Endothelial cell (in vitro differentiated cells): ENCODE measurements around the gene GRIK5. TPM values are rescaled to one million over a fixed set of nuclear protein-coding genes. Genes with fewer than 3 reads are reported as not detected.
A peak's percentile ranks its signal among the peaks of the same experiment; 100 is the strongest.

Source experiments
- DNase-seq: peaks from one replicate; pipeline ENCODE4 v3.0.0; 2021; ENCODE audit warnings: low spot score
- H3K27ac Mint-ChIP-seq: one replicate; pipeline ENCODE4 v1.8.0; 2021; ENCODE audit warnings: mixed read lengths, inconsistent platforms; ENCODE audit not compliant: unreplicated experiment
- H3K27me3 Mint-ChIP-seq: one replicate; pipeline ENCODE4 v1.8.0; 2021; ENCODE audit warnings: mild to moderate bottlenecking, moderate library complexity, mixed read lengths, inconsistent platforms; ENCODE audit not compliant: unreplicated experiment
- H3K36me3 Mint-ChIP-seq: one replicate; pipeline ENCODE4 v1.8.0; 2021; ENCODE audit warnings: mild to moderate bottlenecking, low read depth, mixed read lengths, inconsistent platforms; ENCODE audit not compliant: unreplicated experiment
- H3K4me1 Mint-ChIP-seq: one replicate; pipeline ENCODE4 v1.8.0; 2021; ENCODE audit warnings: mild to moderate bottlenecking, mixed read lengths, inconsistent platforms; ENCODE audit not compliant: unreplicated experiment
- H3K4me3 Mint-ChIP-seq: one replicate; pipeline ENCODE4 v1.8.0; 2021; ENCODE audit warnings: mild to moderate bottlenecking, mixed read lengths, inconsistent platforms; ENCODE audit not compliant: unreplicated experiment
- H3K9me3 Mint-ChIP-seq: one replicate; pipeline ENCODE4 v1.8.0; 2021; ENCODE audit warnings: mixed read lengths, inconsistent platforms; ENCODE audit not compliant: unreplicated experiment
- total RNA-seq: library from RNA; stranded (reverse); fragmentation: NEBNext Ultra II Directional; extraction: Animal tissue kit (Norgen Biotek cat#: 25700); gene quantifications from one replicate; pipeline ENCODE4 v1.2.1, GENCODE V29; 2021; ENCODE audit not compliant: unreplicated experiment
- TF ChIP-seq, protein P1 (sequence below): fragments of 200-600 bp; sonication (generic); IDR thresholded peaks from one replicate; pipeline ENCODE4 v1.5.0; 2021; ENCODE audit warnings: antibody characterized with exemption; ENCODE audit not compliant: unreplicated experiment

GRIK5 gene
- total RNA-seq, 1 donor from 2014 or later, result 18.4 TPM

- Mint-ChIP-seq H3K36me3 (peaks cover under 1% of the 10 kb centered on the region), H3K9me3 (no peaks in the 10 kb centered on the region), H3K27ac (no peak overlapping the region), H3K27me3 (no peaks in the 10 kb centered on the region), H3K4me1 (peaks cover 10% of the 10 kb centered on the region), H3K4me3 (no peak overlapping the region)
- TF ChIP-seq, protein P1, sequence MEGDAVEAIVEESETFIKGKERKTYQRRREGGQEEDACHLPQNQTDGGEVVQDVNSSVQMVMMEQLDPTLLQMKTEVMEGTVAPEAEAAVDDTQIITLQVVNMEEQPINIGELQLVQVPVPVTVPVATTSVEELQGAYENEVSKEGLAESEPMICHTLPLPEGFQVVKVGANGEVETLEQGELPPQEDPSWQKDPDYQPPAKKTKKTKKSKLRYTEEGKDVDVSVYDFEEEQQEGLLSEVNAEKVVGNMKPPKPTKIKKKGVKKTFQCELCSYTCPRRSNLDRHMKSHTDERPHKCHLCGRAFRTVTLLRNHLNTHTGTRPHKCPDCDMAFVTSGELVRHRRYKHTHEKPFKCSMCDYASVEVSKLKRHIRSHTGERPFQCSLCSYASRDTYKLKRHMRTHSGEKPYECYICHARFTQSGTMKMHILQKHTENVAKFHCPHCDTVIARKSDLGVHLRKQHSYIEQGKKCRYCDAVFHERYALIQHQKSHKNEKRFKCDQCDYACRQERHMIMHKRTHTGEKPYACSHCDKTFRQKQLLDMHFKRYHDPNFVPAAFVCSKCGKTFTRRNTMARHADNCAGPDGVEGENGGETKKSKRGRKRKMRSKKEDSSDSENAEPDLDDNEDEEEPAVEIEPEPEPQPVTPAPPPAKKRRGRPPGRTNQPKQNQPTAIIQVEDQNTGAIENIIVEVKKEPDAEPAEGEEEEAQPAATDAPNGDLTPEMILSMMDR, result no peak
- DNase-seq, result no peak
Observed at GRCh38 chr19:42086770-42087550, 17.0 kb upstream of the GRIK5 start.

- peaks cover 8% of the 10 kb centered on the region for H3K36me3 Mint-ChIP-seq
- no peak overlapping the region for H3K4me3 Mint-ChIP-seq
- peaks cover 5% of the 10 kb centered on the region for H3K27me3 Mint-ChIP-seq
- no peak for DNase-seq
- H3K9me3 Mint-ChIP-seq, result no peaks in the 10 kb centered on the region
- H3K27ac Mint-ChIP-seq, result no peak overlapping the region
- TF ChIP-seq, protein P1, result no peak
- peaks cover 10% of the 10 kb centered on the region for H3K4me1 Mint-ChIP-seq
Observed at GRCh38 chr19:42086188-42086736, 16.3 kb upstream of the GRIK5 start.

- TF ChIP-seq, protein P1, result no peak
- H3K36me3 Mint-ChIP-seq, result peaks cover 20% of the 10 kb centered on the region
- H3K9me3 Mint-ChIP-seq, result no peaks in the 10 kb centered on the region
- no peak for DNase-seq
- H3K4me3 Mint-ChIP-seq, result no peak overlapping the region
- H3K27ac Mint-ChIP-seq, result no peak overlapping the region
- peaks cover 5% of the 10 kb centered on the region for H3K4me1 Mint-ChIP-seq
- peaks cover 8% of the 10 kb centered on the region for H3K27me3 Mint-ChIP-seq
Observed at GRCh38 chr19:42083537-42083936, 13.5 kb upstream of the GRIK5 start.

DNA sequence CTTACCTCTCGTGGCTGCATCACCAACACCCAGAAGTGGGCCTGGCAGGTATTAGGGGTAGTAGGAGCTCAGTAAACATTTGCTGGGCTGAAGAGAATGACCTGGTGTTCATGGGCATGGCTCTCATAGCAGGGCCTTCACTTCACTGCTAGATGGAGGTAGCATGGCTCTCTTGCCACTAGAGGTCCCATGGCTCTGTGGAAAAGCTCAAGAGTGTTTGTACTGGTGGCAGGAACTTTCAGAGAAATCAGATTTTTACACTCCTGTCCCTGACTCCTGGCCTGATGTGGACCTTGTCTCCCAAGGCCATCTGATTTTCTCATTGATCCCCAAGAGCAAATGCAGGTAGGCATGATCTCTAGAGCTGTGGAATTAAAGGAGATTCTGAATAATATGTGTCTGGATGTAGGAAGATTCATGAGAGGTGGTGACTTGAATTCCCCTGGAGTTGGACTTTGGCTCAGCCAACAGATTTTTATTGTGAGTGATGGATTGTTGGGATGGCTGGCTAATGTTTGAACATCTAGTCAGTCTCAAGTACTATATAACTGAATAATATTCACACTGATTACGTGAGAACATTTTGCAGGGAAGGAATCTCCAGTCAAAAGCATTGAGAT is 11.7 kb upstream of the GRIK5 start:
- TF ChIP-seq, protein P1, result no peak
- Mint-ChIP-seq H3K27ac (no peak overlapping the region), H3K9me3 (no peaks in the 10 kb centered on the region), H3K36me3 (peaks cover 36% of the 10 kb centered on the region), H3K27me3 (peaks cover 15% of the 10 kb centered on the region), H3K4me1 (peaks cover 16% of the 10 kb centered on the region), H3K4me3 (peak overlapping the region; percentile 50)
- no peak for DNase-seq
